DLD1 (cell line): ENCODE measurements around the gene ISOC2.
"Not testable (repeated sequence)": the region's sequence is repeated elsewhere in the genome, so short reads cannot be mapped to it uniquely, and the experiment has no call there.

Experiments
- in situ Hi-C: cut with HindIII; loops from 2 replicates; pipeline ENCODE4 v1.10.0; 2017; ENCODE audit warnings: low sequenced_read_pairs

ISOC2 gene, protein sequence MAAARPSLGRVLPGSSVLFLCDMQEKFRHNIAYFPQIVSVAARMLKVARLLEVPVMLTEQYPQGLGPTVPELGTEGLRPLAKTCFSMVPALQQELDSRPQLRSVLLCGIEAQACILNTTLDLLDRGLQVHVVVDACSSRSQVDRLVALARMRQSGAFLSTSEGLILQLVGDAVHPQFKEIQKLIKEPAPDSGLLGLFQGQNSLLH

GRCh38 chr19:55461259-55461973 lies at the start of gene ISOC2:
Gene ISOC2, minus strand, starts transcription at chr19:55461642. Its CDS starts 5,156 bp downstream, at chr19:55456486.
- in situ Hi-C loops: no loop called here

- in situ Hi-C loops: no loop called here
Measured at GRCh38 chr19:55508120-55508519, 46.7 kb upstream of the ISOC2 start.

DNA sequence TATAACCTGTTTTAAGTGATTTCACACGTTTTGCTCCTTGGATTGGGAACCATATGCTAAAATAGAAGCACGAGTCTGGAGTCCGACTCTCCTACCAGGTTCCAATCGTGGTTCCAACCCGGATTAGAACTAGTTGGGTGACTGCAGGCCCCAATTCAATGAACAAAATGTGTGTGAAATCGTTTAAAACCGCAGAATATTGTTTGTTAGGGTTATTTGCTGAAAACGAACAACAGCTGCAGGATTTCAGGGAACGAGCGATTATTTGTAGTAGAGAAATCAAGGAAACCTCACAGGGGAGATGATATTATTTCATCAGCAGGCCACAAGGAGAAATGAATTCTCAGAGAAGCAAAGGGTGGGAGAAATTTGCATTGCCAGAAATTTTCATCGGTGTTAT lies 43.5 kb upstream of the ISOC2 start:
- in situ Hi-C loops: no loop called here

DNA sequence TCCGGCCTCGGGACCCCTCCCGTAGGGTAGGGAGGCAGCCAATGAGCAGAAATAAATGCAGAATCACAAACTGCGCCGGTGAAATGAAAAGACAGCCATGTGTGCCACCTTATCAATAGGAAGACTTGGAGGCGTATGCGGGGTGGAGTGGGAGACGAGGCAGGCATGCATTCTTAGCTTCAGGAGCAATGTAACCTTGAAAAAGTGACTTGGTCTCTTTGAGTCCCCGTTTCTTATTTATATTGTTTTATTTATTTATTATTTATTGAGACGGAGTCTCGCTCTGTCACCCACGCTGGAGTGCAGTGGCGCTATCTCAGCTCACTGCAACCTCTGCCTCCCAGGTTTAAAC lies 42.8 kb upstream of the ISOC2 start:
- in situ Hi-C loops: no loop called here

GRCh38 chr19:55503502-55504251 lies 42.2 kb upstream of the ISOC2 start:
- in situ Hi-C loops: no loop called here

GRCh38 chr19:55503157-55503501 lies 41.7 kb upstream of the ISOC2 start:
- in situ Hi-C loops: no loop called here

DNA sequence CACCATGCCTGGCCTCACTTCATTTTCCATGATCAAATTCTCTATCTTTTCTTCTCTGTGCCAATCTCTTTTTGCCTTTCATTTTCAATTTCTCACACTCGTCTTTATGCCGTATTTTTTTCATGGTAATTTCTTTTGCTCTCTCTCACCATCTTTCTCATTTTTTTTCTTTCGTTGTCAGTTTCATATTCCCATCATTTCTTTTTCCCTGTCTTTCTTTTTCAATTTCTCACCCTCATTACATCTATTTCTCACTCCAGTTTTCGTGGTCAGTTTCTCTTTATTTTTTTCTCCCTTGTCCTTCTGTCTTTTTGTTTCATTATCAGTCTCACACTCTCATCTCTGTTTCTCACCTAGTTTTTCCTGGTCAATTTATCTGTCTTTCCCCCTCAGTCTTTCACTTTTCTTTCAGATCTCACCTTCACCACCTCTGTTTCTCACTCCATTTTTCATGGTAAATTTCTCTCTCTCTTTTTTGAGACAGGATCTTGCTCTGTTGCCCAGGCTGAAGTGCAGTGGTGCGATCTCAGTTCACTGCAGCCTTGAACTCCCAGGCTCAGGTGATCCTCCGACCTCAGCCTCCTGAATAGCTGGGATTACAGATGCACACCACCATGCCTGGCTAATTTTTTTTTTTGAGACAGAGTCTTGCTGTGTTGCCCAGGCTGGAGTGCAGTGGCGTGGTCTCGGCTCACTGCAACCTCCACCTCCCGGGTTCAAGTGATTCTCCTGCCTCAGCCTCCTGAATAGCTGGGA lies 40.9 kb upstream of the ISOC2 start:
- in situ Hi-C loops: no loop called here

GRCh38 chr19:55500368-55500952 lies 39.0 kb upstream of the ISOC2 start:
- in situ Hi-C loops: no loop called here

DNA sequence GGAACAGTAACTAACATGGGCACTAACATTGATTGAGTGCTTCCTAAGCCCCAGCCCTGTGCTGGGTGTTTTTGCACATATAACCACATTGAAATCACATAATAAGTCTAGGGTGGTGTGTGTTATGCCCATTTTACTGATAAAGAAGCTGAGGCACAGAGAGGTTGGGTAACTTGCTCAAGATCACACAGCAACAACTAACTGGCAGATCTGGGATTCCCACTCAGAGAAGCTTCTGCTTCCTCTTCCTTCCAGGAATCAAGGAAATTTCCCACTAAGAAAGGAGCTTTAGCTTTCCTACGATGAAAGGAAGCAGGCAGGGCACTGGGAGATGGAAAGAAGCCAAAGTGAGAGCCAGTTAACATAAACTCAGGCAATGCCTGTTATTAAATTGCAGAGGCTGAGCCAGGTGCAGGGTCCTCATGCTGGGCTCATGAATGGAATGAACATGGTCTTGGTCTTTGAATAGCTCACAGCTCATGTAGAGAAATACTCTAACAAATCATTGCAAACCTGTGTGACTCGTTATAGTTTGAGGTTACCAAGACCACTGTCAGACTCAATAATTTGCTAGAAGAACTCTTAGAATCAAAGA lies 36.9 kb upstream of the ISOC2 start:
- in situ Hi-C loops: no loop called here

DNA sequence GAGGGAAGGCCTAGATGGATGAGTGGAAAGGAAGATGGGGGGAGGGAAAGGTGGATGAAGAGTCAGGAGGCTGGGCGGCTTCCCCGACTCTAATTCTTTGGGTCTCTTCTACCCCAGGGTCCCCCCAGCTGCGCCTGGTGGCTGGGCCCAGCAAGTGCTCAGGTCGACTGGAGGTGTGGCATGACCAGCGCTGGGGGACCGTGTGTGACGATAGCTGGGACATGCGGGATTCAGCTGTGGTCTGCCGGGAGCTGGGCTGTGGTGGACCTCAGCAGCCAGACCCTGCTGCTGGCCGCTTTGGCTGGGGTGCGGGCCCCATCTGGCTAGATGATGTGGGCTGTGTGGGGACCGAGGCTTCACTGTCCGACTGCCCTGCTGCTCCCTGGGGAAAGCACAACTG lies 36.3 kb upstream of the ISOC2 start:
- in situ Hi-C loops: no loop called here

GRCh38 chr19:55496820-55497219 lies 35.4 kb upstream of the ISOC2 start:
- in situ Hi-C loops: not testable (repeated sequence)

DNA sequence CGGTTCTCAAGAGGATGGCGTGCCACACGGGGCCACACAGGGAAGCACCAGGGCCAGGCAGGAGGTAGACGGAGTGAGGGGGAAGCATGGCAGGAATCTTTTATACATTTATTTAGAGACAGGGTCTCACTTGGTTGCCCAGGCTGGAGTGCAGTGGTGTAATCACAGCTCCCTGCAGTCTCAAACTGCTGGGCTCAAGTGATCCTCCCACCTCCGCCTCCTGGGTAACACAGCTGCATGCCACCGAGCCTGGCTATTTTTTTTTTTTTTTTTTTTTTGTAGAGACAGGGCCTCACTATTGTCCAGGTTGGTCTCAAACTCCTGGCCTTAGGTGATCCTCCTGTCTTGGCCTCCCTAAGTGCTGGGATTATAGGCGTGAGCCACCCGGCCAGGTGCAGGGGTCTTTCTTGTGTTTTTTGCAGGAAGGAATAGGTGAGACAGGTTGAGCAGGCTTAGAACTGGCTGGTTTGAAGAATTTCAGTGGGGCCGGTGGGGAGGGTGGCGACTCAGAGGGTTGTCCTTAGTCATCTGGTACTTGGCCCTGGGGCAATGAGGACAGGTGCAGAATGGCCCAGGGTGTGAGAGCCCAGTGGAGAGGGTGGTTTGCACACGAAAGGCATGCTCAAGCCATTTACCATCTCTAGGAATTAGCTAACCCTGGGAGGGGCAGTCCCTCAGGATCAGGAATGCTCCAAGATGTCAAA lies 34.4 kb upstream of the ISOC2 start:
- in situ Hi-C loops: no loop called here

DNA sequence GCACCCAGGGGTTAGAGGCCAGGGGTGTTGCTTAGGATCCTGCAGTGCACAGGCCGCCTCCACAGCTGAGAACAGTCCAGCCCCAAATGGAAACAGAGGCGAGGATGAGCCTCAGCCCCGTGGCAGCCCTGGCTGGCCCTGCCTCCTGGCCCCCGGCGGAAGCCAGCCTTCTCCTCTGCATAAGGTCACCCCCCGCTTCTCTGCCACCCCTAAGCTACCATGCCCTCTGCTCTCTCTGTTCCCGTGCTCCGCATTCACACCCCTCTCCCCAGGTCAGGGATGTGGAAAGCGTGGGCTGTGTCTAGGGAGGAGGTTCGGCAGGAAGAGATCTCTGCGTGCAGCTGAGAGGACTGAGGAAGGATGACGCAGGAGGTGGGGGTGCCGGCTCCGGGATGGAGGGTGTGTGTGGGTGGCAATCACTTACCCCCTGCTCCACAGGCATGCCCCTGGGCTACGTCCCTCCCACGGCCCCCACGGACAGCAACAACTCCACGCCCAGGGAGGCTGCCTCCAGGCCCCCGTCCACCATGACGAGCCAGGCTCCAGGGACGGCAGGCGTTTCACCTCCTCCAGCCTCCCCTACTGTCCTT lies 32.8 kb upstream of the ISOC2 start:
- in situ Hi-C loops: no loop called here

DNA sequence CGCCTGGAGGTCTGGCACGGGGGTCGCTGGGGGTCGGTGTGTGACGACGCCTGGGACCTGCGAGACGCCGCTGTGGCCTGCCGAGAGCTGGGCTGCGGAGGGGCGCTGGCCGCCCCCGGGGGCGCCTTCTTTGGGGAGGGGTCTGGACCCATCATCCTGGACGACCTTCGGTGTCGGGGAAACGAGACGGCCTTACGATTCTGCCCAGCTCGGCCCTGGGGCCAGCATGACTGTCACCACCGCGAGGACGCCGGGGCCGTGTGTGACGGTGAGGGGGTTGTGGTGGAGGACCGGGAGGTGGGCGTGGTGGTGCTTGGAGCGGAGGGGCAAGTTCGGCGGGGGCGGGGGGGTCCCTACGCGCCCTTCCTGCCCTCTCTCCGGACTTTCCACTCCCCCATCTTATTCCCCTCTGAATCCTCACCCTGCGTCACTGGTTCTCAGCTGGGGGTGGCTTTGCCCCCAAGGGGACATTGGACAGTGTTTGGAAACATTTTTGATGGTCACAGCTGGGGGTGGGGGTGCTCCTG lies 32.3 kb upstream of the ISOC2 start:
- in situ Hi-C loops: no loop called here

DNA sequence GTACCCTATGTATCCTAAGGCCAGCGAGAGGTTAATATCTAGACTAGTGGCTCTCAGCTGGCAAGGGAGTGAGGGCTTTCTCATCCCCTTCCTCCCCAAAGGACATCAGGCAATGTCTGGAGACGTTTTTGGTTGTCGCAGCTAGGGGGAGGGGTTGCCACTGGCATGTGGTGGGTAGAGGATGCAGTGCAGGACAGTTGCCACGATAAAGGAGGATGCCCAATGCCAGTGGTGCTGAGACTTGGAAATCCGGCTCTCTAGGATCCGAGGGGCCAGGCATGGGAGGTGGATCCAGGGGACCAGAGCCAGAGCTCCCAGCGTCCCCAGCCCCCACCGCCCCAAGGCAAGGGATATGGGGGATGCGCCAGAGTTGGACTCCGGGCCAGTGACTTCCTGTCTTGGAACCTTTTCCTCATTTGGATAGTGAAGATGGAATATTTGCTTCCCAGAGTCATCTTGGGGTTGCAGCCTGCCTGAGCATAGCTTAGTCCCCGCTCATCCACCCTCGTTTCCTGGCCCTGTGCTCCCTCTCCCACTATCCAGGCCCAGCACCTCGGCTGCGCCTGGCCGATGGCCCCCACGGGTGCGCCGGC lies 31.7 kb upstream of the ISOC2 start:
- in situ Hi-C loops: no loop called here

- in situ Hi-C loops: no loop called here
Measured at GRCh38 chr19:55492362-55492944, 31.0 kb upstream of the ISOC2 start.

DNA sequence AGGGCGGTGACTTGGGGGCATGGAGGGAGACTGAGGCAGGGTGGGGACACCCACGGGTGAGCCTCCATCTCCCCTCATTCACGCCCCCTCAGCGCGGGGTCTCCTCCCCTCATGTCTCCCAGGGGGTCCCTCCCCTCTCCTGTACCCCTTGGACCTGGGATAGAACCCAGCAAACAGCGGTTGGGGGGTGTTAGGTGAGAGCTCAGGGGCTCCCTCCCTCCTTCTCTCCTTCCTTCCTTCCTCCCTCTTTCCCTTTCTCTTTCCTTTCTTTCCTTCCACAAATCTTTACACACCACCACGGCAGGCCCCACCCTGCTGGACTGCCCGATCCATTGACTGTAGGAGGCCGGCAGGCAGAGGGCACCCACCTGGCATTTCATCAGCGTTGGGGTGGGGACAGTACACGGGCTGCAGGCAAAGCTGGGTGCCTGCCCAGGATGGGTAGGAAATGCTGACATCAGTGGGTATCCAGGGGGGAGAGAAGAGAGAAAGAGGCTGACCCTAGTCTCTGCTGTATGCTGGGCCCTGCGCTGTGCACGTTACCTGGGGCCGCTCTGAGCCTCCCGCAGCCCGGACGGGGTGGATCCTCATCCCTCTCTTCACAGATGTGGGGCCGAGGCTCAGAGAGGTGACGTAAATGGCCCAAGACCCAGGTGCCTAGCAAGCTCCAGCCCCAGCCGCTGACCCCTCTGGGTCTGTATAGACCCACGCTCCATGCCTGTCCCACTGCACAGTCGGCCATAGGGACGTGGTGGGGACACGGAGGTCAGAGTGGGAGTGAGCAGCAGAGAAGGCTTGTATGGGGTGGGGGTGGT lies 30.3 kb upstream of the ISOC2 start:
- in situ Hi-C loops: no loop called here
